HCT116 (cell line): ENCODE results near the gene TBKBP1. TPM values are rescaled to one million over a fixed set of nuclear protein-coding genes. Genes with fewer than 3 reads are reported as not detected.

Experiments used
- ATAC-seq: fragments of 200-7000 bp; cut with Tn5 transposase; 2 replicates; pipeline ENCODE4 v1.9.1; 2020; ENCODE audit warnings: mild to moderate bottlenecking, moderate library complexity
- BruUV-seq: library from RNA; stranded (reverse); fragments of 400-500 nt; replicated peaks from 2 replicates; lab custom pipeline; 2021; lab: Mats Ljungman, UMichigan
- CTCF ChIA-PET: fragments of 300-600 bp; sonication (Branson Sonifier 250); formaldehyde crosslinking; loops from one replicate; lab custom pipeline; 2021; ENCODE audit warnings: antibody characterized with exemption; lab: Charles Lee
- POLR2A ChIA-PET: fragments of 300-600, 350-600 bp; sonication (Branson Sonifier 250); formaldehyde crosslinking; loops from one replicate; lab custom pipeline; 2021; ENCODE audit warnings: antibody characterized with exemption; lab: Charles Lee
- RAD21 ChIA-PET, 2 experiments: fragments of 300-600 bp; sonication (Branson Sonifier 250); formaldehyde crosslinking; loops; one replicate each; lab custom pipeline; 2023; ENCODE audit warnings: low total read pairs in 2 of 2; ENCODE audit not compliant: uncharacterized antibody in 2 of 2, unreplicated experiment in 2 of 2, low non-redundant PET in 1 of 2; lab: Charles Lee
- DNase-seq: peaks from one replicate; pipeline ENCODE4 v3.0.0-alpha.2; 2010; ENCODE audit warnings: low read depth, low spot score
- H2AFZ ChIP-seq: fragments of 200-600 bp; shearing (Covaris generic), sonication (generic); 2 replicates; pipeline ENCODE4 v1.6.1; 2017; ENCODE audit warnings: low read depth, mixed run types, mixed read lengths, antibody characterized with exemption, low read length; ENCODE audit not compliant: poor library complexity, severe bottlenecking
- H3K27ac ChIP-seq: 2 replicates; pipeline ENCODE4 v1.5.1; 2012; ENCODE audit warnings: low read depth, low read length
- H3K27me3 ChIP-seq: fragments of 200-600 bp; sonication (generic); 2 replicates; pipeline ENCODE4 v1.6.1; 2016; ENCODE audit warnings: mixed run types, low read length, mixed read lengths; ENCODE audit not compliant: insufficient read depth
- H3K36me3 ChIP-seq, 2 experiments: fragments of 200-500 bp in 1 of 2; fragments of 200-600 bp in 1 of 2; sonication (Bioruptor generic) in 1 of 2; sonication (generic) in 1 of 2; 2 replicates each; pipeline versions ENCODE4 v1.5.1 to v1.6.1; 2014 to 2016; ENCODE audit warnings: low read length in 2 of 2, inconsistent platforms in 1 of 2, mixed read lengths in 1 of 2, mixed run types in 1 of 2; ENCODE audit not compliant: insufficient read depth in 2 of 2, control insufficient read depth in 1 of 2
- H3K4me1 ChIP-seq, 2 experiments: fragments of 200-600 bp in 1 of 2; sonication (generic) in 1 of 2; 2 replicates each; pipeline versions ENCODE4 v1.5.1 to v1.6.1; 2012 to 2017; ENCODE audit warnings: low read length in 2 of 2, inconsistent platforms in 1 of 2, mild to moderate bottlenecking in 1 of 2, mixed read lengths in 1 of 2, mixed run types in 1 of 2, moderate library complexity in 1 of 2; ENCODE audit not compliant: insufficient read depth in 2 of 2, control insufficient read depth in 1 of 2
- H3K4me2 ChIP-seq: fragments of 200-600 bp; sonication (generic); 2 replicates; pipeline ENCODE4 v1.6.1; 2017; ENCODE audit warnings: mixed run types, low read length, mixed read lengths
- H3K4me3 ChIP-seq, 2 experiments: fragments of 200-600 bp in 1 of 2; sonication (generic) in 1 of 2; replicated peaks in 1 of 2; 2 replicates each; pipeline ENCODE4 v1.5.1; 2011 to 2016; ENCODE audit warnings: low read length in 2 of 2, control low read depth in 1 of 2, low read depth in 1 of 2, mild to moderate bottlenecking in 1 of 2, mixed read lengths in 1 of 2, mixed run types in 1 of 2
- H3K79me2 ChIP-seq: fragments of 200-600 bp; sonication (generic); 2 replicates; pipeline ENCODE4 v1.6.1; 2017; ENCODE audit warnings: mild to moderate bottlenecking, mixed run types, low read length, moderate library complexity, mixed read lengths; ENCODE audit not compliant: insufficient read depth
- H3K9ac ChIP-seq: fragments of 200-600 bp; sonication (generic); 2 replicates; pipeline ENCODE4 v1.6.1; 2016; ENCODE audit warnings: low read length, mixed read lengths
- H3K9me2 ChIP-seq: fragments of 200-600 bp; sonication (generic), shearing (Covaris generic); 2 replicates; pipeline ENCODE4 v1.6.1; 2017; ENCODE audit warnings: mixed run types, mild to moderate bottlenecking, moderate library complexity; ENCODE audit not compliant: insufficient read depth
- H3K9me3 ChIP-seq, 2 experiments: fragments of 200-500 bp in 1 of 2; fragments of 200-600 bp in 1 of 2; sonication (Bioruptor generic) in 1 of 2; sonication (generic) in 1 of 2; 2 replicates each; pipeline ENCODE4 v1.6.1; 2014 to 2017; ENCODE audit warnings: low read length in 2 of 2, mixed read lengths in 2 of 2, inconsistent platforms in 1 of 2, low read depth in 1 of 2, mild to moderate bottlenecking in 1 of 2, mixed run types in 1 of 2, moderate library complexity in 1 of 2; ENCODE audit not compliant: control insufficient read depth in 1 of 2, insufficient read depth in 1 of 2
- H4K20me1 ChIP-seq: fragments of 200-600 bp; sonication (generic), shearing (Covaris generic); 2 replicates; pipeline ENCODE4 v1.6.1; 2017; ENCODE audit warnings: mixed run types, mild to moderate bottlenecking, moderate library complexity; ENCODE audit not compliant: insufficient read depth
- CBX3 ChIP-seq: IDR thresholded peaks from 2 replicates; pipeline ENCODE4 v1.6.1; 2012; ENCODE audit warnings: low read depth
- POLR2AphosphoS5 ChIP-seq: IDR thresholded peaks from 2 replicates; pipeline ENCODE4 v1.6.1; 2011; ENCODE audit warnings: mild to moderate bottlenecking, low read depth, low read length, moderate library complexity
- SP1 ChIP-seq: IDR thresholded peaks from 2 replicates; pipeline ENCODE4 v1.6.1; 2012; ENCODE audit warnings: low read depth
- SRF ChIP-seq: IDR thresholded peaks from 2 replicates; pipeline ENCODE4 v1.6.1; 2012; ENCODE audit warnings: low read depth
- YY1 ChIP-seq: IDR thresholded peaks from 2 replicates; pipeline ENCODE4 v1.6.1; 2011; ENCODE audit warnings: low read length, low read depth, moderate library complexity, mild to moderate bottlenecking; ENCODE audit not compliant: insufficient replicate concordance; ENCODE audit errors: extremely low read depth
- ZFX ChIP-seq: fragments of 450-650 bp; IDR thresholded peaks from 2 replicates; pipeline ENCODE4 v1.6.1; 2017
- ZNF274 ChIP-seq: fragments of 200-500 bp; sonication (Bioruptor generic); IDR thresholded peaks from 2 replicates; pipeline ENCODE4 v1.6.1; 2014; ENCODE audit warnings: mild to moderate bottlenecking, low read depth, low read length, inconsistent platforms
- intact Hi-C: fragments of 100-400 bp; cut with micrococcal nuclease; formaldehyde crosslinking; loops from 2 replicates; pipeline ENCODE4 v1.10.0; 2022
- total RNA-seq: library from RNA; stranded (reverse); gene quantifications from one replicate; pipeline ENCODE4 v1.2.1, GENCODE V29; 2021; ENCODE audit not compliant: unreplicated experiment
- TF ChIP-seq, protein P1 (sequence below): IDR thresholded peaks from 2 replicates; pipeline ENCODE4 v1.6.1; 2012
- TF ChIP-seq, protein P2 (sequence below): IDR thresholded peaks from 2 replicates; pipeline ENCODE4 v1.6.1; 2011; ENCODE audit warnings: mild to moderate bottlenecking, low read length, moderate library complexity; ENCODE audit not compliant: insufficient replicate concordance; ENCODE audit errors: extremely low read depth
- TF ChIP-seq, protein P3 (sequence below): IDR thresholded peaks from 2 replicates; pipeline ENCODE4 v1.6.1; 2012; ENCODE audit warnings: low read depth
- TF ChIP-seq, protein P4 (sequence below), 3 experiments: fragments of 200-600 bp in 1 of 3; sonication (generic) in 1 of 3; IDR thresholded peaks in 2 of 3; conservative IDR thresholded peaks in 1 of 3; 2 replicates each; pipeline ENCODE4 v1.5.1; 2012 to 2017; ENCODE audit warnings: low read depth in 2 of 3, low read length in 2 of 3, antibody characterized with exemption in 1 of 3, borderline replicate concordance in 1 of 3, control low read depth in 1 of 3, mild to moderate bottlenecking in 1 of 3, mixed read lengths in 1 of 3, mixed run types in 1 of 3, moderate library complexity in 1 of 3; ENCODE audit not compliant: insufficient read depth in 1 of 3

TBKBP1 gene
- total RNA-seq, 1 experiment from 2014 or later: 12.4 TPM

DNA sequence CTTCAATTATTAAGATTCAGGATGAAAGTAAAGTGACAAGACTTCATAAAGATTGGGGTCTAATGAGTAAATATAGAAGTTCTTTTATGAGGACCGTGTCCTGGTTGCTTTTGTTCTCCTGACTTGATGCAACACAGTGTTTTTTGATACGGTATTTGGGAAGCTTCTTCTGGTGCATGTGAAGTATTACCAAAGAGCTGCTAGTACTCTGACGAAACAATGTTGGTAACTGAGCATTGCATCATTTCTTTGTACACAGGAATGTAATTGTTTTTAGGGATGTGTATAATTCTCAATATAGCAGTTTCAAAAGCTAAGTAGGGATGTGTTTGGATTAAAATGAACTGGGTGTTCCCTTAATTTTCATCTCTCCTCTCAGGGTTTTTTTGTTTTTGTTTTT lies 28.3 kb upstream of the TBKBP1 start:
- H3K79me2 ChIP-seq: peaks cover 95% of the 10 kb centered on the region
- peaks cover 49% of the 10 kb centered on the region for H4K20me1 ChIP-seq
- H3K4me2 ChIP-seq: no peak overlapping the region
- H3K4me3 ChIP-seq: no peak overlapping the region
- DNase-seq (no peak), ATAC-seq (no peak)
- H3K9me2 ChIP-seq: no peaks in the 10 kb centered on the region
- peaks cover 86 to 89% of the 10 kb centered on the region in 2 experiments for H3K36me3 ChIP-seq
- H3K27me3 ChIP-seq: no peaks in the 10 kb centered on the region
- intact Hi-C loops: loop anchor here (2.0 kb wide), 1 partner anchor 77 kb away; no protein-coding TSS in a partner anchor
- RAD21 ChIA-PET: no interaction called here
- H3K4me1 ChIP-seq: no peaks in the 10 kb centered on the region
- POLR2A ChIA-PET: interaction anchor here (1.5 kb wide), 1 partner anchor 14 kb away, joined by 5 read pairs; no protein-coding TSS in a partner anchor
- no peak overlapping the region for H3K9ac ChIP-seq
- no peaks in the 10 kb centered on the region for H3K9me3 ChIP-seq
- CTCF ChIA-PET: no interaction called here
- H2AFZ ChIP-seq: no peak overlapping the region
- TF ChIP-seq CBX3: no peak
- TF ChIP-seq POLR2AphosphoS5: no peak
- TF ChIP-seq, protein P1, sequence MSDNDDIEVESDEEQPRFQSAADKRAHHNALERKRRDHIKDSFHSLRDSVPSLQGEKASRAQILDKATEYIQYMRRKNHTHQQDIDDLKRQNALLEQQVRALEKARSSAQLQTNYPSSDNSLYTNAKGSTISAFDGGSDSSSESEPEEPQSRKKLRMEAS: no peak
- TF ChIP-seq SP1: no peak
- no peak for TF ChIP-seq SRF
- TF ChIP-seq, protein P2, sequence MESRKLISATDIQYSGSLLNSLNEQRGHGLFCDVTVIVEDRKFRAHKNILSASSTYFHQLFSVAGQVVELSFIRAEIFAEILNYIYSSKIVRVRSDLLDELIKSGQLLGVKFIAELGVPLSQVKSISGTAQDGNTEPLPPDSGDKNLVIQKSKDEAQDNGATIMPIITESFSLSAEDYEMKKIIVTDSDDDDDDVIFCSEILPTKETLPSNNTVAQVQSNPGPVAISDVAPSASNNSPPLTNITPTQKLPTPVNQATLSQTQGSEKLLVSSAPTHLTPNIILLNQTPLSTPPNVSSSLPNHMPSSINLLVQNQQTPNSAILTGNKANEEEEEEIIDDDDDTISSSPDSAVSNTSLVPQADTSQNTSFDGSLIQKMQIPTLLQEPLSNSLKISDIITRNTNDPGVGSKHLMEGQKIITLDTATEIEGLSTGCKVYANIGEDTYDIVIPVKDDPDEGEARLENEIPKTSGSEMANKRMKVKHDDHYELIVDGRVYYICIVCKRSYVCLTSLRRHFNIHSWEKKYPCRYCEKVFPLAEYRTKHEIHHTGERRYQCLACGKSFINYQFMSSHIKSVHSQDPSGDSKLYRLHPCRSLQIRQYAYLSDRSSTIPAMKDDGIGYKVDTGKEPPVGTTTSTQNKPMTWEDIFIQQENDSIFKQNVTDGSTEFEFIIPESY: no peak
- no peak for TF ChIP-seq YY1
- TF ChIP-seq ZNF274: no peak
- no peak for TF ChIP-seq ZFX
- TF ChIP-seq, protein P3, sequence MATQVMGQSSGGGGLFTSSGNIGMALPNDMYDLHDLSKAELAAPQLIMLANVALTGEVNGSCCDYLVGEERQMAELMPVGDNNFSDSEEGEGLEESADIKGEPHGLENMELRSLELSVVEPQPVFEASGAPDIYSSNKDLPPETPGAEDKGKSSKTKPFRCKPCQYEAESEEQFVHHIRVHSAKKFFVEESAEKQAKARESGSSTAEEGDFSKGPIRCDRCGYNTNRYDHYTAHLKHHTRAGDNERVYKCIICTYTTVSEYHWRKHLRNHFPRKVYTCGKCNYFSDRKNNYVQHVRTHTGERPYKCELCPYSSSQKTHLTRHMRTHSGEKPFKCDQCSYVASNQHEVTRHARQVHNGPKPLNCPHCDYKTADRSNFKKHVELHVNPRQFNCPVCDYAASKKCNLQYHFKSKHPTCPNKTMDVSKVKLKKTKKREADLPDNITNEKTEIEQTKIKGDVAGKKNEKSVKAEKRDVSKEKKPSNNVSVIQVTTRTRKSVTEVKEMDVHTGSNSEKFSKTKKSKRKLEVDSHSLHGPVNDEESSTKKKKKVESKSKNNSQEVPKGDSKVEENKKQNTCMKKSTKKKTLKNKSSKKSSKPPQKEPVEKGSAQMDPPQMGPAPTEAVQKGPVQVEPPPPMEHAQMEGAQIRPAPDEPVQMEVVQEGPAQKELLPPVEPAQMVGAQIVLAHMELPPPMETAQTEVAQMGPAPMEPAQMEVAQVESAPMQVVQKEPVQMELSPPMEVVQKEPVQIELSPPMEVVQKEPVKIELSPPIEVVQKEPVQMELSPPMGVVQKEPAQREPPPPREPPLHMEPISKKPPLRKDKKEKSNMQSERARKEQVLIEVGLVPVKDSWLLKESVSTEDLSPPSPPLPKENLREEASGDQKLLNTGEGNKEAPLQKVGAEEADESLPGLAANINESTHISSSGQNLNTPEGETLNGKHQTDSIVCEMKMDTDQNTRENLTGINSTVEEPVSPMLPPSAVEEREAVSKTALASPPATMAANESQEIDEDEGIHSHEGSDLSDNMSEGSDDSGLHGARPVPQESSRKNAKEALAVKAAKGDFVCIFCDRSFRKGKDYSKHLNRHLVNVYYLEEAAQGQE: no peak
- TF ChIP-seq, protein P4, sequence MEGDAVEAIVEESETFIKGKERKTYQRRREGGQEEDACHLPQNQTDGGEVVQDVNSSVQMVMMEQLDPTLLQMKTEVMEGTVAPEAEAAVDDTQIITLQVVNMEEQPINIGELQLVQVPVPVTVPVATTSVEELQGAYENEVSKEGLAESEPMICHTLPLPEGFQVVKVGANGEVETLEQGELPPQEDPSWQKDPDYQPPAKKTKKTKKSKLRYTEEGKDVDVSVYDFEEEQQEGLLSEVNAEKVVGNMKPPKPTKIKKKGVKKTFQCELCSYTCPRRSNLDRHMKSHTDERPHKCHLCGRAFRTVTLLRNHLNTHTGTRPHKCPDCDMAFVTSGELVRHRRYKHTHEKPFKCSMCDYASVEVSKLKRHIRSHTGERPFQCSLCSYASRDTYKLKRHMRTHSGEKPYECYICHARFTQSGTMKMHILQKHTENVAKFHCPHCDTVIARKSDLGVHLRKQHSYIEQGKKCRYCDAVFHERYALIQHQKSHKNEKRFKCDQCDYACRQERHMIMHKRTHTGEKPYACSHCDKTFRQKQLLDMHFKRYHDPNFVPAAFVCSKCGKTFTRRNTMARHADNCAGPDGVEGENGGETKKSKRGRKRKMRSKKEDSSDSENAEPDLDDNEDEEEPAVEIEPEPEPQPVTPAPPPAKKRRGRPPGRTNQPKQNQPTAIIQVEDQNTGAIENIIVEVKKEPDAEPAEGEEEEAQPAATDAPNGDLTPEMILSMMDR (IDR thresholded peaks at IDR 0.05 in 2 of 3, conservative IDR thresholded peaks at IDR 0.05 in 1 of 3; ENCODE audit: borderline replicate concordance in 1 of 3, insufficient read depth in 1 of 3, low read depth in 2 of 3, low read length in 2 of 3): no peak
- BruUV-seq: no TSS peak
- no peak overlapping the region for H3K27ac ChIP-seq
